ENCODE measurements around the gene DGKQ. TPM values are rescaled to one million over a fixed set of nuclear protein-coding genes. Genes with fewer than 3 reads are reported as not detected.

DGKQ gene
- total RNA-seq, 2 experiments from 2014 or later: 17.6 to 19.2 TPM

GRCh38 chr4:955161-955921 lies 18.0 kb downstream of the DGKQ start:
- Histone ChIP-seq H3K27me3 (ENCODE audit: control insufficient read depth in 1 of 2, insufficient read depth in 2 of 2, low read length in 2 of 2) (no peaks in the 10 kb centered on the region), H3K36me3 (ENCODE audit: insufficient read depth, low read length) (peaks cover 5% of the 10 kb centered on the region), H3K27ac (ENCODE audit: low read depth in 1 of 2, low read length in 2 of 2) (no peak overlapping the region), H3K9me3 (ENCODE audit: control insufficient read depth in 1 of 2, insufficient read depth in 1 of 2, low read length in 2 of 2) (peaks cover 0 to 6% of the 10 kb centered on the region in 2 experiments), H3K4me3 (ENCODE audit: low read length) (no peak overlapping the region), H3K4me1 (ENCODE audit: insufficient read depth, low read length) (no peaks in the 10 kb centered on the region)
- H3K36me3 Mint-ChIP-seq (ENCODE audit: low read depth): peaks cover 31% of the 10 kb centered on the region
- POLR2A ChIA-PET: no interaction called here
- no peak overlapping the region for H3K4me3 Mint-ChIP-seq
- no peaks in the 10 kb centered on the region for H3K4me1 Mint-ChIP-seq (ENCODE audit: low read depth)
- TF ChIP-seq CTCF (IDR thresholded peaks at IDR 0.05): no peak
- CTCF ChIA-PET: no interaction called here
- H3K9me3 Mint-ChIP-seq: no peaks in the 10 kb centered on the region
- intact Hi-C loops (cut with DNase I, micrococcal nuclease): no loop called here
- H3K27me3 Mint-ChIP-seq: no peaks in the 10 kb centered on the region
- DNase-seq (peak in 1 of 14 experiments; percentile 11), ATAC-seq (ENCODE audit: poor library complexity) (no peak)
- H3K27ac Mint-ChIP-seq: no peak overlapping the region

GRCh38 chr4:954211-955020 lies 19.0 kb downstream of the DGKQ start:
- Histone ChIP-seq H3K9me3 (ENCODE audit: control insufficient read depth in 1 of 2, insufficient read depth in 1 of 2, low read length in 2 of 2) (peaks cover 0 to 6% of the 10 kb centered on the region in 2 experiments), H3K36me3 (ENCODE audit: insufficient read depth, low read length) (peaks cover 5% of the 10 kb centered on the region), H3K27me3 (ENCODE audit: control insufficient read depth in 1 of 2, insufficient read depth in 2 of 2, low read length in 2 of 2) (no peaks in the 10 kb centered on the region), H3K4me3 (ENCODE audit: low read length) (no peak overlapping the region), H3K27ac (ENCODE audit: low read depth in 1 of 2, low read length in 2 of 2) (no peak overlapping the region), H3K4me1 (ENCODE audit: insufficient read depth, low read length) (no peaks in the 10 kb centered on the region)
- POLR2A ChIA-PET: no interaction called here
- no peak overlapping the region for H3K4me3 Mint-ChIP-seq
- no peaks in the 10 kb centered on the region for H3K9me3 Mint-ChIP-seq
- H3K4me1 Mint-ChIP-seq (ENCODE audit: low read depth): no peaks in the 10 kb centered on the region
- H3K36me3 Mint-ChIP-seq (ENCODE audit: low read depth): peaks cover 29% of the 10 kb centered on the region
- intact Hi-C loops (cut with DNase I, micrococcal nuclease): no loop called here
- DNase-seq (peak in 1 of 14 experiments; percentile 4), ATAC-seq (ENCODE audit: poor library complexity) (no peak)
- H3K27ac Mint-ChIP-seq: peak overlapping the region; percentile 49
- no peak for TF ChIP-seq CTCF (IDR thresholded peaks at IDR 0.05)
- CTCF ChIA-PET: no interaction called here
- H3K27me3 Mint-ChIP-seq: no peaks in the 10 kb centered on the region

DNA sequence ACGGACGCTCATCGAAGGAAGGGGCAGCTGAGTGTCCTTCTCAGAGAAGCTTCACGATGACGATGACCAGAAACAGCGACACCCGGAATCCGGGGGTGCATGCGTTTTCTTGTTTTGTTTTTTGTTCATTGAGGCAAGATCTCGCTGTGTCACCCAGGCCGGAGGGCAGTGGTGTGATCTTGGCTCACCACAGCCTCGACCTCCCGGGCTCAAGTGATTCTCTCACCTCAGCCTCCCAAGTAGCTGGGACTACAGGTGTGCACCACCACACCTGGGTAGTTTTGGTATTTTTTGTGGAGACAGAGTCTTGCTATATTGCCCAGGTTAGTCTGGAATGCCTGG lies 19.8 kb downstream of the DGKQ start:
- Histone ChIP-seq H3K4me1 (ENCODE audit: insufficient read depth, low read length) (no peaks in the 10 kb centered on the region), H3K27ac (ENCODE audit: low read depth in 1 of 2, low read length in 2 of 2) (no peak overlapping the region), H3K36me3 (ENCODE audit: insufficient read depth, low read length) (peaks cover 5% of the 10 kb centered on the region), H3K27me3 (ENCODE audit: control insufficient read depth in 1 of 2, insufficient read depth in 2 of 2, low read length in 2 of 2) (no peaks in the 10 kb centered on the region), H3K9me3 (ENCODE audit: control insufficient read depth in 1 of 2, insufficient read depth in 1 of 2, low read length in 2 of 2) (peaks cover 0 to 6% of the 10 kb centered on the region in 2 experiments), H3K4me3 (ENCODE audit: low read length) (no peak overlapping the region)
- POLR2A ChIA-PET: no interaction called here
- Mint-ChIP-seq H3K36me3 (ENCODE audit: low read depth) (peaks cover 25% of the 10 kb centered on the region), H3K4me1 (ENCODE audit: low read depth) (no peaks in the 10 kb centered on the region), H3K27me3 (no peaks in the 10 kb centered on the region), H3K9me3 (no peaks in the 10 kb centered on the region), H3K27ac (no peak overlapping the region), H3K4me3 (no peak overlapping the region)
- no peak for DNase-seq
- intact Hi-C loops (cut with DNase I, micrococcal nuclease): no loop called here
- CTCF ChIA-PET: no interaction called here
- ATAC-seq (ENCODE audit: poor library complexity): no peak
- no peak for TF ChIP-seq CTCF (IDR thresholded peaks at IDR 0.05)
